GM12892 (cell line): Measurements from ENCODE around the gene ACOT7.

ENCODE experiments used
- POLR2A ChIP-seq: IDR thresholded peaks from 2 replicates; pipeline ENCODE4 v1.6.1; 2011; ENCODE audit warnings: low read depth, low read length, control low read depth
- POLR2AphosphoS5 ChIP-seq: IDR thresholded peaks from 2 replicates; pipeline ENCODE4 v1.6.1; 2011; ENCODE audit warnings: low read depth, low read length, control low read depth

DNA sequence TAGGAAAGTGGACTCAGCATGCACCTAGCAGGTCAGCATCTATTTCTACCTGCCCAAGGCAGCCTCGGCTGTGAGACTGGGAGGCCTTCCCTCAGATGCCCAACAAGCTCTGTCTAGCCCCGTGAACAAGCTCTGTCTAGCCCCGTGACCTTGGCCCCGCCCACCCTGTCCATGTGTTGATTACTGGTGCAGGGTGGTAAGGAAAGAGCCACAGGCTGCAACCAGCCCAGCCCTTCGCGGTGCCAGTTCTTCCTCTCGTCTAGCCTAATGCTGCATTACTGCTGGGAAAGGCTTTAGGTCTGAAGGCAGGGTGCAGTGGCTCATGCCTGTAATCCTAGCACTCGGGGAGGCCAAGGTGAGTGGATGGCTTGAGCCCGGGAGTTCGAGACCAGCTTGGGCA, 134.9 kb downstream of the ACOT7 start:
- TF ChIP-seq POLR2A = no peak
- no peak for TF ChIP-seq POLR2AphosphoS5
